Astrocyte of the cerebellum (primary cell): ENCODE measurements around the gene PLA2G2D.

Experiments
- DNase-seq: peaks from one replicate; pipeline ENCODE4 v3.0.0-alpha.2; 2011; ENCODE audit warnings: low read depth
- H3K4me3 ChIP-seq: 2 replicates; pipeline ENCODE4 v1.5.1; 2011; ENCODE audit warnings: mild to moderate bottlenecking, low read depth, low read length, moderate library complexity
- CTCF ChIP-seq: IDR thresholded peaks from 2 replicates; pipeline ENCODE4 v1.5.1; 2012; ENCODE audit warnings: low read length, low read depth, moderate library complexity, mild to moderate bottlenecking; ENCODE audit errors: missing control alignments
- in situ Hi-C: cut with HindIII; loops from 2 replicates; pipeline ENCODE4 v1.10.0; 2017; ENCODE audit warnings: low sequenced_read_pairs

Gene PLA2G2D

GRCh38 chr1:20063861-20064292 is 55.5 kb downstream of the PLA2G2D start:
- no peak overlapping the region for H3K4me3 ChIP-seq
- in situ Hi-C loops, result no loop called here
- no peak for TF ChIP-seq CTCF
- DNase-seq, result peak; percentile 12
